PC-9 (cell line): ENCODE data around the gene GMPPA. TPM values are rescaled to one million over a fixed set of nuclear protein-coding genes. Genes with fewer than 3 reads are reported as not detected.

Experiments used
- BruUV-seq: library from RNA; stranded (reverse); fragments of 400-500 nt; replicated peaks from 2 replicates; lab custom pipeline; 2021; lab: Mats Ljungman, UMichigan
- CTCF ChIA-PET: fragments of 300-600 bp; sonication (Branson Sonifier 250); formaldehyde crosslinking; loops from one replicate; lab custom pipeline; 2022; ENCODE audit warnings: antibody characterized with exemption; lab: Charles Lee
- POLR2A ChIA-PET: fragments of 300-600 bp; sonication (Branson Sonifier 250); formaldehyde crosslinking; loops from one replicate; lab custom pipeline; 2022; ENCODE audit warnings: antibody characterized with exemption; ENCODE audit not compliant: unreplicated experiment; lab: Charles Lee
- DNase-seq, 2 experiments: peaks; one replicate each; pipeline versions ENCODE4 v3.0.0 to v3.0.0-alpha.2; 2015 to 2022; ENCODE audit warnings: mixed read lengths in 1 of 2
- H2AFZ ChIP-seq: fragments of 200-600 bp; sonication (generic); 2 replicates; pipeline ENCODE4 v1.8.1; 2017; ENCODE audit warnings: antibody characterized with exemption
- H3F3A ChIP-seq: fragments of 200-600 bp; sonication (generic); 2 replicates; pipeline ENCODE4 v1.8.1; 2017; ENCODE audit warnings: antibody characterized with exemption, mild to moderate bottlenecking, low read depth; ENCODE audit not compliant: insufficient read depth
- H3K27ac ChIP-seq: fragments of 200-600 bp; sonication (generic); 2 replicates; pipeline ENCODE4 v1.6.1; 2016; ENCODE audit warnings: mixed run types
- H3K27me3 ChIP-seq: fragments of 200-600 bp; sonication (generic); 2 replicates; pipeline ENCODE4 v1.6.1; 2016; ENCODE audit warnings: low read depth, mixed run types; ENCODE audit not compliant: insufficient read depth
- H3K36me3 ChIP-seq: fragments of 200-600 bp; sonication (generic); 2 replicates; pipeline ENCODE4 v1.6.1; 2016; ENCODE audit warnings: low read depth, mixed run types
- H3K4me1 ChIP-seq: fragments of 200-600 bp; sonication (generic); replicated peaks from 2 replicates; pipeline ENCODE4 v1.6.1; 2016; ENCODE audit warnings: mixed run types; ENCODE audit not compliant: insufficient read depth
- H3K4me2 ChIP-seq: fragments of 200-600 bp; sonication (generic); 2 replicates; pipeline ENCODE4 v1.6.1; 2017; ENCODE audit warnings: mixed run types
- H3K4me3 ChIP-seq: fragments of 200-600 bp; sonication (generic); 2 replicates; pipeline ENCODE4 v1.6.1; 2016; ENCODE audit warnings: mixed run types
- H3K79me2 ChIP-seq: fragments of 200-600 bp; sonication (generic); 2 replicates; pipeline ENCODE4 v1.6.1; 2017; ENCODE audit warnings: low read depth, mixed run types
- H3K9me2 ChIP-seq: fragments of 200-600 bp; sonication (generic); 2 replicates; pipeline ENCODE4 v1.8.1; 2017; ENCODE audit warnings: mild to moderate bottlenecking; ENCODE audit not compliant: insufficient read depth
- H3K9me3 ChIP-seq: fragments of 200-600 bp; sonication (generic); 2 replicates; pipeline ENCODE4 v1.8.1; 2016; ENCODE audit warnings: low read depth; ENCODE audit not compliant: insufficient read depth
- H4K20me1 ChIP-seq: fragments of 200-600 bp; sonication (generic); 2 replicates; pipeline ENCODE4 v1.8.1; 2017; ENCODE audit not compliant: insufficient read depth
- CTCF ChIP-seq: fragments of 200-600 bp; sonication (generic); conservative IDR thresholded peaks from 2 replicates; pipeline ENCODE4 v1.6.1; 2017; ENCODE audit warnings: mixed run types, antibody characterized with exemption, mild to moderate bottlenecking, moderate library complexity
- EZH2 ChIP-seq: fragments of 200-600 bp; sonication (generic); IDR thresholded peaks from 2 replicates; pipeline ENCODE4 v1.8.0; 2017; ENCODE audit warnings: antibody characterized with exemption, low read depth
- intact Hi-C: fragments of 100-400 bp; cut with micrococcal nuclease; formaldehyde crosslinking; loops from one replicate; pipeline ENCODE4 v1.10.0; 2022; ENCODE audit not compliant: unreplicated experiment
- total RNA-seq: library from RNA; stranded (reverse); gene quantifications from 2 replicates; pipeline ENCODE4 v1.2.3, GENCODE V29; 2021

GMPPA gene
- total RNA-seq, 1 experiment from 2014 or later = 57.2 TPM

DNA sequence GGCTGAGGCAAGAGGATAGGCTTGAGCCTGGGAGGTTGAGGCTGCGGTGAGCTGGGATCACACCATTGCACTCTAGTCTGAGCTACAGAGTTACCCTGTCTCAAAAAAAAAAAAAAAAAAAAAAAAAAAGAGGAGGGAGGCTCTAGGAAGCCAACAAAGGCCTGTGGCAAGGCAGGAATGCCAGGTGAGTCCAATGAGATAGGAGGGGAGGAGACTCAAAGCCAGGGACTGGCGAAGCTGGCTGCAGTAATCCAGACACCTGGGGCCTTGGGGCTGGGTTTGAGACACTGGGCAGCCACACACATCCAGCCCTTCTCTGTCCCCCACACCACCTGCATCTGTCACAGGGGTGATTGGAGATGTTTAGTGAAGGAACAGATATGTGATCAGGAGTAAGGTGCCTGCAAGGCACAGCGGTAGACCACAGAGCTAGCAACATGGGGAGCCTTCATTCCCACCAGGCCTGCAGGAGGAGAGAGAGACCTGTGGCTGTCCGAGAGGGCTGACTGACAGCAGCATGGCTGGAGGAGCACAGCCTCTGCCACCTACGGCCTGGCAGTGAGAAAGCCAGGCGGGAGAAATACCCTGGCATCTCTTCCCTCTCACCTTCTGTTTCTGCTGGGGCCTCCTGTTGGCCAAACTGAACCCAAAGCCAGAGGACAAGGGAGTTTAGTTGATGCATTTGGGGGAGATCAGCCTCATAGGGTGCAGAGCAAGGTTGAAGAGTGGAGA, 35.4 kb downstream of the GMPPA start:
- Histone ChIP-seq H2AFZ (no peak overlapping the region), H3K9me2 (no peaks in the 10 kb centered on the region), H3K9me3 (no peaks in the 10 kb centered on the region), H3K4me3 (no peak overlapping the region), H3K27me3 (peaks cover 13% of the 10 kb centered on the region), H3K27ac (no peak overlapping the region), H3F3A (peaks cover 6% of the 10 kb centered on the region; the same call in 1 of the 2 replicates), H3K4me1 (no peaks in the 10 kb centered on the region), H4K20me1 (peaks cover 7% of the 10 kb centered on the region; the same call in 1 of the 2 replicates), H3K79me2 (no peaks in the 10 kb centered on the region), H3K4me2 (no peak overlapping the region), H3K36me3 (no peaks in the 10 kb centered on the region)
- CTCF ChIA-PET = interaction anchor here (0.7 kb wide), 1 partner anchor 48 kb away, joined by 19 read pairs; no protein-coding TSS in a partner anchor
- peak; percentile 61 to 63 for DNase-seq
- intact Hi-C loops = loop anchor here (5.0 kb wide), 2 partner anchors 237 to 522 kb away; no protein-coding TSS in a partner anchor
- TF ChIP-seq EZH2 (no peak), CTCF (no peak)
- POLR2A ChIA-PET = no interaction called here
- no TSS peak for BruUV-seq

- Histone ChIP-seq H3K9me3 (no peaks in the 10 kb centered on the region), H3K4me1 (no peaks in the 10 kb centered on the region), H3K79me2 (peaks cover 4% of the 10 kb centered on the region; the same call in 1 of the 2 replicates), H3K27ac (no peak overlapping the region), H3K9me2 (no peaks in the 10 kb centered on the region), H3K36me3 (peaks cover 9% of the 10 kb centered on the region), H3K4me3 (no peak overlapping the region), H3K4me2 (no peak overlapping the region), H3K27me3 (peaks cover 5% of the 10 kb centered on the region; the same call in 1 of the 2 replicates), H3F3A (peaks cover 11% of the 10 kb centered on the region; the same call in 1 of the 2 replicates), H2AFZ (no peak overlapping the region), H4K20me1 (peaks cover 21% of the 10 kb centered on the region)
- ChIA-PET CTCF (no interaction called here), POLR2A (no interaction called here)
- BruUV-seq = no TSS peak
- no peak for DNase-seq
- TF ChIP-seq EZH2 (no peak), CTCF (no peak)
- intact Hi-C loops = no loop called here
These were observed 37.7 kb downstream of the GMPPA start for GRCh38 chr2:219536425-219536824.

- ChIA-PET POLR2A (no interaction called here), CTCF (no interaction called here)
- Histone ChIP-seq H3K9me3 (no peaks in the 10 kb centered on the region), H3F3A (peaks cover 11% of the 10 kb centered on the region; the same call in 1 of the 2 replicates), H3K79me2 (peaks cover 8% of the 10 kb centered on the region), H3K9me2 (no peaks in the 10 kb centered on the region), H4K20me1 (peaks cover 23% of the 10 kb centered on the region), H3K4me1 (no peaks in the 10 kb centered on the region; the same call in 1 of the 2 replicates), H2AFZ (no peak overlapping the region), H3K27ac (no peak overlapping the region), H3K27me3 (peaks cover 5% of the 10 kb centered on the region; the same call in 1 of the 2 replicates), H3K36me3 (peaks cover 10% of the 10 kb centered on the region), H3K4me3 (no peak overlapping the region), H3K4me2 (no peak overlapping the region)
- intact Hi-C loops = no loop called here
- BruUV-seq = no TSS peak
- DNase-seq = no peak
- no peak for TF ChIP-seq CTCF
- no peak for TF ChIP-seq EZH2
These were observed 38.3 kb downstream of the GMPPA start for GRCh38 chr2:219536967-219537366.
